ENCODE data around the gene PRPF4.

GRCh38 chr9:113302792-113303418 is 27.4 kb downstream of the PRPF4 start, which contains the start of gene RNF183:
- TF ChIP-seq CTCF (IDR thresholded peaks at IDR 0.05) (no peak), ZFX (IDR thresholded peaks at IDR 0.05; ENCODE audit: borderline replicate concordance) (no peak)
